CD4-positive, alpha-beta T cell (primary cell): Measurements from ENCODE around the gene SAMD10. TPM values are rescaled to one million over a fixed set of nuclear protein-coding genes. Genes with fewer than 3 reads are reported as not detected.
"Not testable (repeated sequence)": the region's sequence is repeated elsewhere in the genome, so short reads cannot be mapped to it uniquely, and the experiment has no call there.

Experiments
- ATAC-seq: fragments of 200-7000 bp; cut with Tn5 transposase; one replicate; pipeline ENCODE4 v1.10.0; 2022; ENCODE audit warnings: mild to moderate bottlenecking; ENCODE audit not compliant: poor library complexity
- CTCF ChIA-PET: fragments of 350-600 bp; sonication (Branson Sonifier 250); formaldehyde crosslinking; loops from one replicate; lab custom pipeline; 2021; ENCODE audit warnings: antibody characterized with exemption, inconsistent platforms; lab: Charles Lee
- POLR2A ChIA-PET: fragments of 350-600 bp; sonication (Branson Sonifier 250); formaldehyde crosslinking; loops from one replicate; lab custom pipeline; 2021; ENCODE audit warnings: antibody characterized with exemption, inconsistent platforms; lab: Charles Lee
- DNase-seq, 14 experiments: peaks; one replicate each; pipeline ENCODE4 v3.0.0-alpha.2; 2013 to 2020; ENCODE audit warnings: mixed read lengths in 2 of 14
- H3K27ac ChIP-seq, 2 donors: one replicate each; pipeline versions ENCODE4 v1.5.1 to v1.7.0; 2013; ENCODE audit warnings: low read length in 2 of 2, low read depth in 1 of 2, mild to moderate bottlenecking in 1 of 2
- H3K27me3 ChIP-seq, 2 experiments: 1 replicate in 1 of 2; 2 replicates in 1 of 2; pipeline versions ENCODE4 v1.6.1 to v1.7.0; 2013; ENCODE audit warnings: low read length in 2 of 2, control low read depth in 1 of 2, mild to moderate bottlenecking in 1 of 2, moderate library complexity in 1 of 2; ENCODE audit not compliant: insufficient read depth in 2 of 2, control insufficient read depth in 1 of 2
- H3K36me3 ChIP-seq: one replicate; pipeline ENCODE4 v1.6.1; 2013; ENCODE audit warnings: low read length, control low read depth; ENCODE audit not compliant: insufficient read depth
- H3K4me1 ChIP-seq: one replicate; pipeline ENCODE4 v1.6.1; 2013; ENCODE audit warnings: low read length, control low read depth; ENCODE audit not compliant: insufficient read depth
- H3K4me3 ChIP-seq: one replicate; pipeline ENCODE4 v1.5.1; 2013; ENCODE audit warnings: mild to moderate bottlenecking, low read length, moderate library complexity
- H3K9me3 ChIP-seq, 2 experiments: 1 replicate in 1 of 2; 2 replicates in 1 of 2; pipeline versions ENCODE4 v1.6.1 to v1.7.0; 2013; ENCODE audit warnings: low read length in 2 of 2, mild to moderate bottlenecking in 2 of 2, control low read depth in 1 of 2, moderate library complexity in 1 of 2; ENCODE audit not compliant: control insufficient read depth in 1 of 2, insufficient read depth in 1 of 2
- H3K27ac Mint-ChIP-seq: one replicate; pipeline ENCODE4 v1.8.0; 2020; ENCODE audit warnings: mixed read lengths
- H3K27me3 Mint-ChIP-seq: one replicate; pipeline ENCODE4 v1.8.0; 2021; ENCODE audit warnings: mixed read lengths
- H3K36me3 Mint-ChIP-seq: one replicate; pipeline ENCODE4 v1.8.0; 2021; ENCODE audit warnings: low read depth, mixed read lengths
- H3K4me1 Mint-ChIP-seq: one replicate; pipeline ENCODE4 v1.8.0; 2021; ENCODE audit warnings: low read depth, mixed read lengths
- H3K4me3 Mint-ChIP-seq: one replicate; pipeline ENCODE4 v1.8.0; 2020; ENCODE audit warnings: mild to moderate bottlenecking, mixed read lengths
- H3K9me3 Mint-ChIP-seq: one replicate; pipeline ENCODE4 v1.8.0; 2020; ENCODE audit warnings: mixed read lengths
- CTCF ChIP-seq: fragments of 200-600 bp; IDR thresholded peaks from one replicate; pipeline ENCODE4 v1.8.0; 2022; ENCODE audit warnings: antibody characterized with exemption, mild to moderate bottlenecking
- intact Hi-C, 2 experiments: fragments of 100-400 bp; cut with DNase I in 1 of 2; cut with micrococcal nuclease in 1 of 2; formaldehyde crosslinking; loops; one replicate each; pipeline versions ENCODE4 v1.15.1 to v1.9.0; 2023 to 2025; cut with DNase I, micrococcal nuclease
- total RNA-seq, 174 experiments: library from RNA in 2 of 174; stranded (reverse) in 2 of 174; gene quantifications; one replicate each; pipeline ENCODE4 v1.2.3 and lab custom pipeline; 2021 to 2026

The SAMD10 gene
- total RNA-seq, 2 experiments from 2014 or later, result 12.0 to 12.1 TPM

- DNase-seq (no peak), ATAC-seq (no peak)
- Histone ChIP-seq H3K4me3 (no peak overlapping the region), H3K4me1 (peaks cover 5% of the 10 kb centered on the region), H3K36me3 (peaks cover 55% of the 10 kb centered on the region), H3K27ac (no peak overlapping the region), H3K9me3 (peaks cover 0 to 29% of the 10 kb centered on the region in 2 experiments), H3K27me3 (no peaks in the 10 kb centered on the region)
- Mint-ChIP-seq H3K27me3 (no peaks in the 10 kb centered on the region), H3K4me1 (peaks cover 4% of the 10 kb centered on the region), H3K9me3 (no peaks in the 10 kb centered on the region), H3K27ac (no peak overlapping the region), H3K36me3 (peaks cover 29% of the 10 kb centered on the region), H3K4me3 (no peak overlapping the region)
- ChIA-PET CTCF (no interaction called here), POLR2A (interaction anchor here (1.1 kb wide), 1 partner anchor 17 kb away, joined by 3 read pairs; the partner anchor contains the start of gene SAMD10)
- intact Hi-C loops, result no loop called here
- TF ChIP-seq CTCF, result no peak
Measured at GRCh38 chr20:63962426-63963347, 16.8 kb downstream of the SAMD10 start.

GRCh38 chr20:63961664-63962425 lies 17.6 kb downstream of the SAMD10 start:
- Histone ChIP-seq H3K4me1 (peaks cover 13% of the 10 kb centered on the region), H3K27me3 (no peaks in the 10 kb centered on the region), H3K9me3 (peaks cover 0 to 21% of the 10 kb centered on the region in 2 experiments), H3K4me3 (no peak overlapping the region), H3K27ac (no peak overlapping the region), H3K36me3 (peaks cover 46% of the 10 kb centered on the region)
- POLR2A ChIA-PET, result interaction anchor here (1.1 kb wide), 1 partner anchor 18 kb away, joined by 3 read pairs; the partner anchor contains the start of gene SAMD10
- CTCF ChIA-PET, result interaction anchor here (0.6 kb wide), 1 partner anchor 1106 kb away, joined by 4 read pairs; no protein-coding TSS in a partner anchor
- intact Hi-C loops, result no loop called here
- DNase-seq (no peak), ATAC-seq (no peak)
- Mint-ChIP-seq H3K36me3 (peaks cover 29% of the 10 kb centered on the region), H3K4me3 (no peak overlapping the region), H3K27me3 (no peaks in the 10 kb centered on the region), H3K9me3 (no peaks in the 10 kb centered on the region), H3K27ac (no peak overlapping the region), H3K4me1 (peaks cover 12% of the 10 kb centered on the region)
- no peak for TF ChIP-seq CTCF

- CTCF ChIA-PET, result interaction anchor here (0.6 kb wide), 1 partner anchor 1105 kb away, joined by 4 read pairs; no protein-coding TSS in a partner anchor
- POLR2A ChIA-PET, intact Hi-C loops, ATAC-seq, H3K27ac ChIP-seq, H3K27me3 ChIP-seq, DNase-seq, H3K9me3 Mint-ChIP-seq, H3K27ac Mint-ChIP-seq, H3K27me3 Mint-ChIP-seq, H3K4me3 ChIP-seq, H3K4me3 Mint-ChIP-seq: not testable (repeated sequence)
- Mint-ChIP-seq H3K4me1 (peaks cover 17% of the 10 kb centered on the region), H3K36me3 (peaks cover 26% of the 10 kb centered on the region)
- peaks cover 0 to 12% of the 10 kb centered on the region in 2 experiments for H3K9me3 ChIP-seq
- H3K36me3 ChIP-seq, result peaks cover 40% of the 10 kb centered on the region
- peaks cover 18% of the 10 kb centered on the region for H3K4me1 ChIP-seq
Measured at GRCh38 chr20:63960654-63961621, 18.5 kb downstream of the SAMD10 start.
